ENCODE measurements around the gene TBRG1. TPM values are rescaled to one million over a fixed set of nuclear protein-coding genes. Genes with fewer than 3 reads are reported as not detected.

The TBRG1 gene
- total and polyA plus RNA-seq, 2 of the 4 experiments (the other 2 are of a cell fraction): 13.3 to 23.2 TPM

- H3K4ac ChIP-seq (ENCODE audit: low read depth, low read length): no peak overlapping the region
- no peak overlapping the region for H3K18ac ChIP-seq (ENCODE audit: low read depth, low read length)
- no peaks in the 10 kb centered on the region for H3K79me1 ChIP-seq (ENCODE audit: low read depth in 1 of 2, low read length in 2 of 2)
- no peaks in the 10 kb centered on the region for H3K4me1 ChIP-seq (ENCODE audit: control insufficient read depth, insufficient read depth, low read length)
- H4K8ac ChIP-seq (ENCODE audit: low read depth in 2 of 2, low read length in 2 of 2): no peak overlapping the region
- no peak overlapping the region for H2BK120ac ChIP-seq (ENCODE audit: low read depth, low read length)
- H2BK5ac ChIP-seq (ENCODE audit: low read depth, low read length, poor library complexity, severe bottlenecking): no peak overlapping the region
- dilution Hi-C loops (cut with HindIII; ENCODE audit: low sequenced_read_pairs, unreplicated experiment): no loop called here
- TF ChIP-seq SMC3 (IDR thresholded peaks at IDR 0.05; ENCODE audit: low read depth, low read length) (no peak), POLR2A (IDR thresholded peaks at IDR 0.05; ENCODE audit: low read depth, low read length) (no peak), CHD1 (IDR thresholded peaks at IDR 0.05; ENCODE audit: low read depth, low read length) (no peak)
- H2BK15ac ChIP-seq (ENCODE audit: low read depth, low read length): no peak overlapping the region
- no peak overlapping the region for H3K56ac ChIP-seq (ENCODE audit: extremely low read depth, insufficient read depth, low read length)
- no peak overlapping the region for H2AK5ac ChIP-seq (ENCODE audit: low read depth, low read length)
- no peak overlapping the region for H3K23ac ChIP-seq (ENCODE audit: low read depth, low read length)
- no peak overlapping the region for H3K14ac ChIP-seq (replicated peaks; ENCODE audit: low read depth, low read length)
- in situ Hi-C loops (cut with MboI; ENCODE audit: low sequenced_read_pairs): loop anchor here (25.0 kb wide), 1 partner anchor 516 kb away; no protein-coding TSS in a partner anchor
- H3K9me3 ChIP-seq (ENCODE audit: control insufficient read depth, insufficient read depth, low read length): no peaks in the 10 kb centered on the region
- no TSS peak for BruUV-seq (replicated peaks)
- no peaks in the 10 kb centered on the region for H3K36me3 ChIP-seq (ENCODE audit: control insufficient read depth, insufficient read depth, low read length)
- no peak overlapping the region for H2AFZ ChIP-seq (replicated peaks; ENCODE audit: low read length, poor library complexity)
- intact Hi-C loops (cut with micrococcal nuclease): no loop called here
- no peaks in the 10 kb centered on the region for H4K20me1 ChIP-seq (ENCODE audit: insufficient read depth, low read length)
- no peak overlapping the region for H2BK20ac ChIP-seq (ENCODE audit: low read depth, low read length)
- ATAC-seq (ENCODE audit: low read depth): no peak
- CTCF ChIA-PET: interaction anchor here (1.4 kb wide), 1 partner anchor 162 kb away, joined by 3 read pairs; no protein-coding TSS in a partner anchor
- H4K91ac ChIP-seq (ENCODE audit: insufficient read depth, low read depth, low read length): no peak overlapping the region
- no peak overlapping the region for H3K27ac ChIP-seq (ENCODE audit: insufficient read depth, low read length)
- no peak overlapping the region for H4K5ac ChIP-seq (ENCODE audit: low read depth, low read length)
- peaks cover 16% of the 10 kb centered on the region for H3K27me3 ChIP-seq (ENCODE audit: control insufficient read depth, insufficient read depth, low read length)
- no peak for DNase-seq
- 33% methylated on average over 1 of the region's 6 CpGs; no CpG with 5 or more reads in 1 of the 2 experiments for WGBS, 2 experiments (ENCODE audit: extremely low coverage in 2 of 2, insufficient read length in 1 of 2)
- no peak overlapping the region for H3K4me3 ChIP-seq (ENCODE audit: insufficient read depth, low read depth, low read length)
- H3K4me2 ChIP-seq (ENCODE audit: low read depth, low read length): no peak overlapping the region
- H3K9me1 ChIP-seq (ENCODE audit: insufficient read depth, low read length): no peaks in the 10 kb centered on the region
- POLR2A ChIA-PET (ENCODE audit: unreplicated experiment): interaction anchor here (0.6 kb wide), 1 partner anchor 672 kb away, joined by 3 read pairs; no protein-coding TSS in a partner anchor
- no peak overlapping the region for H2AK9ac ChIP-seq (replicated peaks; ENCODE audit: low read depth, low read length, poor library complexity)
- H3K9ac ChIP-seq (ENCODE audit: low read depth, low read length): no peak overlapping the region
Measured at GRCh38 chr11:124577716-124578427, 44.8 kb upstream of the TBRG1 start.
